B cell (primary cell): Measurements from ENCODE around the gene CSMD2. TPM values are rescaled to one million over a fixed set of nuclear protein-coding genes. Genes with fewer than 3 reads are reported as not detected.

ENCODE experiments used
- ATAC-seq: fragments of 200-7000 bp; cut with Tn5 transposase; one replicate; pipeline ENCODE4 v1.10.0; 2021; ENCODE audit warnings: low read depth, mild to moderate bottlenecking, moderate number of reproducible peaks, moderate library complexity
- CTCF ChIA-PET: fragments of 350-600 bp; sonication (Branson Sonifier 250); formaldehyde crosslinking; loops from one replicate; lab custom pipeline; 2021; ENCODE audit warnings: antibody characterized with exemption, inconsistent platforms; lab: Charles Lee
- POLR2A ChIA-PET: fragments of 350-600 bp; sonication (Branson Sonifier 250); formaldehyde crosslinking; loops from one replicate; lab custom pipeline; 2021; ENCODE audit warnings: antibody characterized with exemption; lab: Charles Lee
- DNase-seq: peaks from one replicate; pipeline ENCODE4 v3.0.0; 2013
- H2AFZ ChIP-seq: 2 replicates; pipeline ENCODE4 v1.6.1; 2012; ENCODE audit warnings: mild to moderate bottlenecking, low read depth, low read length; ENCODE audit not compliant: insufficient read depth, poor library complexity, severe bottlenecking
- H3K27ac ChIP-seq, 2 donors: 1 replicate in 1 of 2; 2 replicates in 1 of 2; pipeline ENCODE4 v1.5.1; 2012 to 2013; ENCODE audit warnings: low read length in 2 of 2, mild to moderate bottlenecking in 2 of 2, moderate library complexity in 1 of 2
- H3K27me3 ChIP-seq, 4 experiments: fragments of 200-600 bp in 1 of 4; sonication (generic) in 1 of 4; replicated peaks in 1 of 4; 1 replicate in 2 of 4; 2 replicates in 2 of 4; pipeline versions ENCODE4 v1.6.1 to v1.7.0; 2013 to 2016; ENCODE audit warnings: low read length in 3 of 4, mild to moderate bottlenecking in 2 of 4, mixed read lengths in 1 of 4, moderate library complexity in 1 of 4; ENCODE audit not compliant: insufficient read depth in 4 of 4, control insufficient read depth in 3 of 4; ENCODE audit errors: control extremely low read depth in 1 of 4
- H3K36me3 ChIP-seq, 2 experiments: replicated peaks in 1 of 2; 1 replicate in 1 of 2; 2 replicates in 1 of 2; pipeline versions ENCODE4 v1.6.1 to v1.7.1; 2013; ENCODE audit warnings: low read length in 1 of 2; ENCODE audit not compliant: insufficient read depth in 2 of 2, control insufficient read depth in 1 of 2; ENCODE audit errors: control extremely low read depth in 1 of 2, extremely low read depth in 1 of 2
- H3K4me1 ChIP-seq, 2 donors: fragments of 200-600 bp in 1 of 2; sonication (generic) in 1 of 2; 1 replicate in 1 of 2; 2 replicates in 1 of 2; pipeline versions ENCODE4 v1.5.1 to v1.6.1; 2013 to 2017; ENCODE audit warnings: low read length in 2 of 2; ENCODE audit not compliant: control insufficient read depth in 2 of 2, insufficient read depth in 2 of 2
- H3K4me2 ChIP-seq: replicated peaks from 2 replicates; pipeline ENCODE3; 2012; ENCODE audit warnings: mild to moderate bottlenecking, low read depth, low read length; ENCODE audit not compliant: poor library complexity, severe bottlenecking
- H3K4me3 ChIP-seq, 5 experiments: fragments of 200-600 bp in 1 of 5; sonication (generic) in 1 of 5; 1 replicate in 3 of 5; 2 replicates in 2 of 5; pipeline versions ENCODE4 v1.5.1 to v1.7.0; 2011 to 2016; ENCODE audit warnings: low read length in 4 of 5, mild to moderate bottlenecking in 4 of 5, low read depth in 2 of 5, control low read depth in 1 of 5, moderate library complexity in 1 of 5; ENCODE audit not compliant: insufficient read depth in 1 of 5; ENCODE audit errors: control extremely low read depth in 1 of 5, extremely low read depth in 1 of 5
- H3K79me2 ChIP-seq: fragments of 200-600 bp; sonication (generic); one replicate; pipeline ENCODE4 v1.6.0; 2016; ENCODE audit warnings: low read length; ENCODE audit not compliant: control insufficient read depth, insufficient read depth
- H3K9ac ChIP-seq: fragments of 200-600 bp; sonication (generic); 2 replicates; pipeline ENCODE4 v1.6.1; 2017; ENCODE audit warnings: mild to moderate bottlenecking, low read length, moderate library complexity
- H3K9me3 ChIP-seq, 3 donors: one replicate each; pipeline versions ENCODE4 v1.6.1 to v1.7.1; 2013; ENCODE audit warnings: low read length in 2 of 3; ENCODE audit not compliant: control insufficient read depth in 2 of 3, insufficient read depth in 1 of 3; ENCODE audit errors: control extremely low read depth in 1 of 3
- H4K20me1 ChIP-seq: 2 replicates; pipeline ENCODE4 v1.6.0; 2012; ENCODE audit warnings: mild to moderate bottlenecking, low read length; ENCODE audit not compliant: insufficient read depth, control insufficient read depth, poor library complexity, severe bottlenecking
- H3K27ac Mint-ChIP-seq: one replicate; pipeline ENCODE4 v1.8.0; 2021; ENCODE audit warnings: mixed read lengths
- H3K27me3 Mint-ChIP-seq: one replicate; pipeline ENCODE4 v1.8.0; 2021; ENCODE audit warnings: mixed read lengths
- H3K4me1 Mint-ChIP-seq: one replicate; pipeline ENCODE4 v1.8.0; 2021; ENCODE audit warnings: mixed read lengths
- H3K4me3 Mint-ChIP-seq: one replicate; pipeline ENCODE4 v1.8.0; 2021; ENCODE audit warnings: mixed read lengths
- H3K9me3 Mint-ChIP-seq: one replicate; pipeline ENCODE4 v1.8.0; 2022; ENCODE audit warnings: mixed read lengths; ENCODE audit not compliant: insufficient read depth
- EZH2 ChIP-seq: IDR thresholded peaks from 2 replicates; pipeline ENCODE4 v1.6.1; 2012; ENCODE audit warnings: borderline replicate concordance, low read depth, mild to moderate bottlenecking, moderate library complexity, low read length; ENCODE audit not compliant: insufficient read depth, poor library complexity, severe bottlenecking
- WGBS: methylation state at CpG from one replicate; pipeline ENCODE4 v1.1.5; 2013; ENCODE audit warnings: missing lambda C conversion rate; ENCODE audit not compliant: insufficient coverage; 5-methylcytosine and 5-hydroxymethylcytosine counted together
- intact Hi-C: fragments of 100-400 bp; cut with micrococcal nuclease; formaldehyde crosslinking; loops from one replicate; pipeline ENCODE4 v1.10.0; 2022
- polyA minus RNA-seq: library from RNA; depleted of rRNA, polyadenylated mRNA; stranded (reverse); fragments of >200 nt; gene quantifications from 2 replicates; pipeline ENCODE4 v1.2.3, GENCODE V29; 2012
- polyA plus RNA-seq: library from polyadenylated mRNA; depleted of rRNA; stranded (reverse); fragments of >200 nt; gene quantifications from 2 replicates; pipeline ENCODE4 v1.2.3, GENCODE V29; 2012
- total RNA-seq, 2 donors: library from RNA; stranded (reverse); fragments of 120-200 nt in 1 of 2; gene quantifications; 1 replicate in 1 of 2; 2 replicates in 1 of 2; pipeline versions ENCODE4 v1.2.3 to v1.2.4, GENCODE V29; 2013 to 2022
- TF ChIP-seq, protein P1 (sequence below): fragments of 200-600 bp; IDR thresholded peaks from one replicate; pipeline ENCODE4 v1.8.0; 2022; ENCODE audit warnings: antibody characterized with exemption, mild to moderate bottlenecking

CSMD2 gene
- total RNA-seq = not detected in 2 replicates
- 0.02 TPM for total RNA-seq (2013)
- polyA plus RNA-seq = not detected in 2 replicates
- polyA minus RNA-seq = 0.07 TPM in 1 of 2 replicates, not detected in the other

DNA sequence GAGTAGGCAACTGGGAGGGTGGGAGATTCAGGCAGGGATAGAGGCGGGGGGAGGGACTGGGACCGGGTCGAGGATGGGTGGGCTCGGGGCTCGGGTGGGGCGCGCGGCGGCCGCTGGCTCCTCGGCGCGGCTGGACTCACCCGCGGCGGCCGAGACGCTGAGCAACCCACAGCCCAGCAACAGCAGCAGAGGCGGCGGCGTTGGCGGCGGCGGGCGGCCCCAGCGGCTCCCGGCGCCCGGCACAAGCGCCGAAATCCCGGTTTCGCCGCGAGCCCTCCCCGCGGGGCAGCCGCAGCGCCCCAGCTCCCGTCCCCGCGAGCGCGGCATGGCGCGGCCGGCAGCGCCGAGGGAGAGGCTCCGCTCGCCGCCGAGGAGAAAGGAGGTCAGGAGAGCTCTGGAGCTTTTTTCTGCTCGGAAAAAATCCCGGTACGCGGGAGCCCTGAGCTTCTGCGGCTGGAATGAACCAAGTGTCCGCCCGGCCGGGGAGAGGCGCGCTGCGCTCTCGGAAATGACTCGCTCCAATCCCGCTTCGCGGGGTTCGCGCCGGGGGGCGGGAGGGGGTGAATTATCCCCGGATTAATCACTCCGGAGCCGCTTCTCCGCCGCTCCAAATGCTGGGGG lies at the start of gene CSMD2:
CSMD2 (minus strand) TSS at position 460 of the 621 bp plus-strand sequence; CDS start at position 327, 133 bp downstream.
- Histone ChIP-seq H3K27ac (no peak within 1 kb of the TSS), H3K36me3 (no peaks in the 10 kb centered on the region), H3K79me2 (no peaks in the 10 kb centered on the region), H3K4me3 (no peak within 1 kb of the TSS), H3K4me1 (peaks cover 8 to 14% of the 10 kb centered on the region in 2 donors), H2AFZ (no peak within 1 kb of the TSS), H3K9me3 (peaks cover 0 to 9% (median 0%) of the 10 kb centered on the region in 3 donors), H3K4me2 (peak within 1 kb of the TSS; percentile 49), H4K20me1 (no peaks in the 10 kb centered on the region), H3K9ac (no peak within 1 kb of the TSS), H3K27me3 (peaks cover 0 to 45% (median 23%) of the 10 kb centered on the region in 4 experiments)
- no peak for ATAC-seq
- ChIA-PET POLR2A (no interaction called here), CTCF (no interaction called here)
- H3K4me3 Mint-ChIP-seq = peak within 1 kb of the TSS; percentile 48
- peaks cover 14% of the 10 kb centered on the region for H3K4me1 Mint-ChIP-seq
- DNase-seq = no peak
- H3K27ac Mint-ChIP-seq = no peak within 1 kb of the TSS
- WGBS = 3% methylated on average over 65 of the region's 78 CpGs
- no peak for TF ChIP-seq EZH2
- TF ChIP-seq, protein P1, sequence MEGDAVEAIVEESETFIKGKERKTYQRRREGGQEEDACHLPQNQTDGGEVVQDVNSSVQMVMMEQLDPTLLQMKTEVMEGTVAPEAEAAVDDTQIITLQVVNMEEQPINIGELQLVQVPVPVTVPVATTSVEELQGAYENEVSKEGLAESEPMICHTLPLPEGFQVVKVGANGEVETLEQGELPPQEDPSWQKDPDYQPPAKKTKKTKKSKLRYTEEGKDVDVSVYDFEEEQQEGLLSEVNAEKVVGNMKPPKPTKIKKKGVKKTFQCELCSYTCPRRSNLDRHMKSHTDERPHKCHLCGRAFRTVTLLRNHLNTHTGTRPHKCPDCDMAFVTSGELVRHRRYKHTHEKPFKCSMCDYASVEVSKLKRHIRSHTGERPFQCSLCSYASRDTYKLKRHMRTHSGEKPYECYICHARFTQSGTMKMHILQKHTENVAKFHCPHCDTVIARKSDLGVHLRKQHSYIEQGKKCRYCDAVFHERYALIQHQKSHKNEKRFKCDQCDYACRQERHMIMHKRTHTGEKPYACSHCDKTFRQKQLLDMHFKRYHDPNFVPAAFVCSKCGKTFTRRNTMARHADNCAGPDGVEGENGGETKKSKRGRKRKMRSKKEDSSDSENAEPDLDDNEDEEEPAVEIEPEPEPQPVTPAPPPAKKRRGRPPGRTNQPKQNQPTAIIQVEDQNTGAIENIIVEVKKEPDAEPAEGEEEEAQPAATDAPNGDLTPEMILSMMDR = no peak
- peaks cover 73% of the 10 kb centered on the region for H3K27me3 Mint-ChIP-seq
- no peaks in the 10 kb centered on the region for H3K9me3 Mint-ChIP-seq
- intact Hi-C loops = no loop called here

DNA sequence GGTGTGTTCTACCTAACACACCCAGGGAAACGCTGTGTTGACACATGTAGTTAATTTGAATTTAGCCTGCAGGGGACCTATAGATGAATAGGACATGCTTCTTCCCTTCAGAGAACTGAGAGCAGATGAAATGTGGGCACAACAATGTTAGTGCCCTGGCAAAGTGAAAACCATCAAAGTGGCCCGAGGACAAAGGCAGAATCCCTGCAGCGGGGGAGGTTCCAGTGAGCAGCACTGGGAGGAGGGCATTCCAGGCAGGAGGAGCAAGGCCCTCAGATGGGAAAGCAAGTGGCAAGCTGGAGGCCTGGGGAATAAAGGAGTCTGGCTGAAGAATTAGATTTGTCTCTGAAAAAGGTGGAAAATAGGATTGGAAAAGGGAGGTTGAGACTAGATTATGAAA lies 48.9 kb upstream of the CSMD2 start:
- CTCF ChIA-PET = no interaction called here
- Mint-ChIP-seq H3K27ac (no peak overlapping the region), H3K4me1 (no peaks in the 10 kb centered on the region), H3K9me3 (no peaks in the 10 kb centered on the region), H3K27me3 (peaks cover 6% of the 10 kb centered on the region), H3K4me3 (no peak overlapping the region)
- H3K4me1 ChIP-seq = no peaks in the 10 kb centered on the region
- H3K4me2 ChIP-seq = no peak overlapping the region
- H3K4me3 ChIP-seq = no peak overlapping the region
- no peak overlapping the region for H2AFZ ChIP-seq
- POLR2A ChIA-PET = no interaction called here
- H3K36me3 ChIP-seq = no peaks in the 10 kb centered on the region
- WGBS = 64% methylated on average over 2 of the region's 3 CpGs
- H3K9ac ChIP-seq = no peak overlapping the region
- DNase-seq (no peak), ATAC-seq (no peak)
- intact Hi-C loops = no loop called here
- no peak overlapping the region for H3K27ac ChIP-seq
- H3K79me2 ChIP-seq = no peaks in the 10 kb centered on the region
- no peaks in the 10 kb centered on the region for H3K9me3 ChIP-seq
- H4K20me1 ChIP-seq = no peaks in the 10 kb centered on the region
- no peaks in the 10 kb centered on the region for H3K27me3 ChIP-seq
- no peak for TF ChIP-seq EZH2
- TF ChIP-seq, protein P1 = no peak
